GM12874 (cell line): Measurements from ENCODE around the gene IL15RA.

Experiments
- TF ChIP-seq, protein P1 (sequence below): IDR thresholded peaks from 2 replicates; pipeline ENCODE4 v1.5.1; 2011; ENCODE audit warnings: low read depth, mild to moderate bottlenecking, control low read depth, low read length, moderate library complexity; ENCODE audit not compliant: insufficient read depth

IL15RA gene

DNA sequence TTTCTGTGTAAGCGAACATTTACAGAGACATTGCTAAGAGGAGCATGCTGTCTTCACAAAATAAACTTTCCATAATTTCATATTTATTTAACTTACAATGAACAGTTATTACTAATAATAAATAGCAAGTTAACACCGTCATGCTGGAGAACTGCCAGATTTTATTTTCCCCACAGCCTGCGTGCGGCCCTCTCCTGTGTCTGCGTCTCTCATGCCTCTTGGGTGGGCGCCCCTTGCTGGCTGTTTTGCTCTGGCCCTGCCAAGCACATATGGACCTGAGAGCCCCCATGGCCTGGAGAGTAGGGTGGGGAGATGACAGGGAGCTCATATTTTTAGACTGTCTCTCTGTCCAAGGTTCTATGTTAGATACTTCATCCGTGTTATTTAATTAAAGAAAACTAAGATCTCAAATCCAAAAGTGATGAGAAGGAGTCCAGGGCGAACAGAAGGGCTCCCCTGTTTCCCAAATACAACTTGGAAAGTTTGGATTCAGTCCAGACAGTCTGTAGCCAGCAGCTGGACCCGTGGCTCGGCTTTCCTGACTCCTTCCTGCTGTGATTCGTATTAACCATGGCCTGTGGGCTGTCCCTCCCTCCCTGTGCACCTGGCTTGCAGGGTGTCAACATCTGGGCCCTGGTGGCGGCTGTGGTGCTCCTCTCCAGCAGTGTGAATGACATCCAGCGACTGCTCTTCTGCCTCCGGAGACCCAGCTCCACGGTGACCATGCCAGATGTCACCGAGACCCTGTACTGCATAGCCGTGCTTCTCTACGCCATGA, 66.8 kb downstream of the IL15RA start:
- TF ChIP-seq, protein P1, sequence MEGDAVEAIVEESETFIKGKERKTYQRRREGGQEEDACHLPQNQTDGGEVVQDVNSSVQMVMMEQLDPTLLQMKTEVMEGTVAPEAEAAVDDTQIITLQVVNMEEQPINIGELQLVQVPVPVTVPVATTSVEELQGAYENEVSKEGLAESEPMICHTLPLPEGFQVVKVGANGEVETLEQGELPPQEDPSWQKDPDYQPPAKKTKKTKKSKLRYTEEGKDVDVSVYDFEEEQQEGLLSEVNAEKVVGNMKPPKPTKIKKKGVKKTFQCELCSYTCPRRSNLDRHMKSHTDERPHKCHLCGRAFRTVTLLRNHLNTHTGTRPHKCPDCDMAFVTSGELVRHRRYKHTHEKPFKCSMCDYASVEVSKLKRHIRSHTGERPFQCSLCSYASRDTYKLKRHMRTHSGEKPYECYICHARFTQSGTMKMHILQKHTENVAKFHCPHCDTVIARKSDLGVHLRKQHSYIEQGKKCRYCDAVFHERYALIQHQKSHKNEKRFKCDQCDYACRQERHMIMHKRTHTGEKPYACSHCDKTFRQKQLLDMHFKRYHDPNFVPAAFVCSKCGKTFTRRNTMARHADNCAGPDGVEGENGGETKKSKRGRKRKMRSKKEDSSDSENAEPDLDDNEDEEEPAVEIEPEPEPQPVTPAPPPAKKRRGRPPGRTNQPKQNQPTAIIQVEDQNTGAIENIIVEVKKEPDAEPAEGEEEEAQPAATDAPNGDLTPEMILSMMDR: no peak

DNA sequence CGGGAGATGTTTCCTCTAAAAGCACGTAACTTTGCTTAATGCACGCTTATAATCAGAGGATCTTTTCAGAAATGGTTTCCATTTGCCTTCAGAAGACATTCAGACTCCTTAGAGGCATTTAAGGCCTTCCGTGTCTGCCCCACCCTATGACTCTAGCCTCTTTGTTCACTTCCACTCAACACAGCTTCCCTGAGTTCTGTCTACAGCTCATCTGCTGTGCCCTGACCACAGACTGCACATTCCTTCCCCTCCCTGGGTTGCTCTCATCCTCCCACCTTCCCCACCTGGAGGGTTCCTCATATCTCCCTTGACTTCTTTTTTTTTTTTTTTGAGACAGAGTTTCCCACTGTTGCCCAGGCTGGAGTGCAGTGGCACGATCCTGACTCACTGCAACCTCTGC, 70.7 kb downstream of the IL15RA start:
- TF ChIP-seq, protein P1: no peak

DNA sequence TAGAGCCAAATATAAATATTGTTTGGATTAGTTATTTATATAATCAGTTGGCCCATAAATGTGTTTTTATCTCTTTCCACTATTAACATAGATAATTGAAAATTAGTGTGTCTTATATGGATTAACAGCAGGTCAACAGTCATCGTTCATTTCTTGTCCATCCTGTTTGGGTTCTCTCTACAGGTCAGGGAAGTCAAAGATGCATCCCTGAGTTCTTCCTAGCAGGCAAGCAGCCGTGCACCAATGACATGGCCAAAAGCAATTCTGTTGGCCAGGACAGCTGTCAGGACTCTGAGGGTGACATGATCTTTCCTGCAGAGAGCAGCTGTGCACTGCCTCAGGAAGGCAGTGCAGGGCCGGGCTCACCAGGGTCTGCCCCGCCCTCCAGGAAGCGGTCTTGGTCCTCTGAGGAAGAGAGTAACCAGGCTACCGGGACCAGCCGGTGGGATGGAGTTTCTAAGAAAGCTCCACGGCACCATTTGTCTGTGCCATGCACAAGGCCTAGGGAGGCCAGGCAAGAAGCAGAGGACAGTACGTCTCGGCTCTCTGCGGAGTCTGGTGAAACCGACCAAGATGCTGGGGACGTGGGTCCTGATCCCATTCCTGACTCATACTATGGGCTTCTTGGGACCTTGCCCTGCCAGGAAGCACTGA, 71.4 kb downstream of the IL15RA start:
- TF ChIP-seq, protein P1: no peak

DNA sequence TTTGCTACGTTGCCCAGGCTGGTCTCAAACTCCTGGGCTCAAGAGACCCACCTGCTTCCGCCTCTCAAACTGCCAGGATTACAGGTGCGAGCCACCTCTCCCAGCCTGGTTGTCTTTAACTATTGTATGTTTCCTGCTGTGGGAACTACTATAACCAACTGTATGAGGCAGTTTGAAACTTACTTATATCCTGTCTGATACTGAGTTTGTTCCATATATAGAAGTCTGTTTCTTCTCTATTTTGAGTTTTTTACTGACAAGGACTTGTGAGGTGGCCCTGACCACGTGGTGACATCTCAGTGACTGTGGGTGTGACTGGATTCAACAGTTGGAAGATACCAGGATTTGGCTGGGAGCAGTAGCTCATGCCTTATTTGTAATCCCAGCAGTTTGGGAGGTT, 73.1 kb downstream of the IL15RA start:
- TF ChIP-seq, protein P1: no peak

DNA sequence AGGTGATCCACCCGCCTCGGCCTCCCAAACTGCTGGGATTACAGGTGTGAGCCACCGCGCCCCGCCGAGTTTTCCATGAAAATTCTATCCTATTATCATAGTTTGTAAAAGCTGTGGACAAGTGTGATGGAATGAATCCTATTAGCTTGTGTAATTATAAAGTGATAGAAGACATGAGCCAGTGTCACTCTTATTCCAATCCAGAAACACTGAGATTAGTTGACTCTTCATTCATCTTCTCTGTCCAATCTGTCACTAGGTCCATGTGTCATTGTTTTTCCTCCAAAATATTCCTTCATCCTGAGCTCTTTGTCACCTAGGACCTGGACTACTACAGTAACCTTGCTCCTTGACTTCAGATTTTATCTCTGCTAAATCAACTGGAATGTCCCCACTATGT, 73.8 kb downstream of the IL15RA start:
- TF ChIP-seq, protein P1: no peak

DNA sequence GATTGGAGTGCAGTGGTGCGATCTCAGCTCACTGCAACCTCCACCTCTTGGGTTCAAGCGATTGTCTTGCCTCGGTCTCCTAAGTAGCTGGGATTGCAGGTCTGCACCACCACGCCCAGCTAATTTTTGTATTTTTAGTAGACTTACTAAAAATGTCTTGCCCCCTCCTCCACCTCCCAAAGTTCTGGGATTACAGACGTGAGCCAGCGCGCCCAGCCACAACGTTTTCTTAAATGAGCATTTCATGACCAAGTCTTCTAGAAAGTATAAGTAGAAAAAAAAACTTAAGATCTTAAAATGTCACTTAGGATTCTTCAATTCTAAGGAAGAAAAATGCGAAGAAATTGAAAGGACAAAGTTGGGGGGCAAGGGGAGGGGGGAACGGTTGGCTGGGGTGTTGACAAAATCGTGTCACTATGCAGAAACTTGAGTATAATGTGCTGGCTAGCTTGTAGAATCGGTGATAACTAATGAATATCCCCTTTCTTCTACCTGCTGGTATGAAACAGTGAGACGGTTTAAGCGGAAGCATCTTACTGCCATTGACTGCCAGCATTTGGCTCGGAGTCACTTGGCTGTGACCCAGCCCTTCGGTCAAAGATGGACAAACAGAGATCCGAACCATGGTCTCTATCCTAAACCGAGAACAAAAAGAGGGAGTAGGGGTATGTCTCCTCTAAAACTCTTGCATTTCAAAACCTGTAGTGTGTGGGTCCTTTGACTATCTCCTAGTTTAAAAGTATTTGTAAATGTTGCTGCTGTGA, 74.7 kb downstream of the IL15RA start:
- TF ChIP-seq, protein P1: no peak
